ENCODE results near the gene HOXA4.

GRCh38 chr7:27118580-27118979 is 12.0 kb downstream of the HOXA4 start:
- TF ChIP-seq FOXK1 (CRISPR knock-in tag; IDR thresholded peaks at IDR 0.05) (no peak), CTCF (IDR thresholded peaks at IDR 0.05) (no peak), USF2 (CRISPR knock-in tag; IDR thresholded peaks at IDR 0.05) (no peak), RELA (CRISPR knock-in tag; IDR thresholded peaks at IDR 0.05; ENCODE audit: borderline replicate concordance) (no peak), GABPB1 (CRISPR knock-in tag; IDR thresholded peaks at IDR 0.05) (no peak), MAX (CRISPR knock-in tag; IDR thresholded peaks at IDR 0.05) (no peak), SP1 (CRISPR knock-in tag; conservative IDR thresholded peaks at IDR 0.05) (no peak), ESRRA (CRISPR knock-in tag; IDR thresholded peaks at IDR 0.05; ENCODE audit: borderline replicate concordance) (no peak), NR1H2 (CRISPR knock-in tag; IDR thresholded peaks at IDR 0.05) (no peak), ZNF317 (CRISPR knock-in tag; IDR thresholded peaks at IDR 0.05; ENCODE audit: borderline replicate concordance, low read depth) (no peak), ATF2 (CRISPR knock-in tag; IDR thresholded peaks at IDR 0.05; ENCODE audit: borderline replicate concordance, low read depth) (no peak), NFYB (CRISPR knock-in tag; conservative IDR thresholded peaks at IDR 0.05; ENCODE audit: low read depth) (no peak), E2F1 (CRISPR knock-in tag; IDR thresholded peaks at IDR 0.05) (no peak), PRDM15 (CRISPR knock-in tag; IDR thresholded peaks at IDR 0.05) (no peak)

Data from WTC11 (cell line).